Posterior vena cava (tissue), 2 donors: ENCODE results near the gene CDK5RAP2. TPM values are rescaled to one million over a fixed set of nuclear protein-coding genes. Genes with fewer than 3 reads are reported as not detected.

Source experiments
- DNase-seq: peaks from one replicate; pipeline ENCODE4 v3.0.0-alpha.2; 2020; ENCODE audit warnings: low spot score
- intact Hi-C, 2 donors: fragments of 100-400 bp; cut with DNase I; formaldehyde crosslinking; loops; one replicate each; pipeline versions ENCODE4 v1.14.1 to v1.14.2; 2022 to 2023
- total RNA-seq, 2 donors: library from RNA; stranded (reverse); fragmentation: NEBNext Ultra II Directional; extraction: Animal tissue kit (Norgen Biotek cat#: 25700); gene quantifications; one replicate each; pipeline ENCODE4 v1.2.1, GENCODE V29; 2021
- donor health status: DM: yes; HTN: yes; CAD: no.
- donor health status: DM: yes; HTN: yes; CAD: no.

Gene CDK5RAP2
- total RNA-seq, 2 donors from 2014 or later: 47.2 to 50.2 TPM

DNA sequence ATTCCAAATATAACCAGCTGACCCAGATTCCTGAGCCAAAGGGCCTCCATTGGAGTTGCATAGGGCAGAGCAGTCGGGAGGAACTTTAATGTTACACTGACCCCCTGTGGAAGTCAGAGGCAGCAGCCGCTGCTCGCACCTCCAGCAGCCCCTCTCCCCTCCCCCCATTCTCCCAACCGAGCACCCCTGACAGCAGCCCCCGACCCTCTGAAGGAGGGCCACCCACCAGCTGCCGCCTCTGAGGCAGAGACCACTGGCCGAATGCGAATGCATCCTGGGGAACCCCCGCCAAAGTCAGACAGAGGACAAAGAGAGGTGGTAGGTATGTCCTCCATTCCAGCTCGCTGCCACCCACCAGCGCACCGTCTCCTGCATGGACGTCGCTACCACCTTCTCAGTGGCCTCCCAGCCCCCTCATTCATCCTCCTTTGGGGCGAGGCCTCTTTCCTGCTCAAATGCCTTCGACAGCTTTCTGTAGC is 231.0 kb downstream of the CDK5RAP2 start:
- DNase-seq: no peak
- intact Hi-C loops: no loop called here

DNA sequence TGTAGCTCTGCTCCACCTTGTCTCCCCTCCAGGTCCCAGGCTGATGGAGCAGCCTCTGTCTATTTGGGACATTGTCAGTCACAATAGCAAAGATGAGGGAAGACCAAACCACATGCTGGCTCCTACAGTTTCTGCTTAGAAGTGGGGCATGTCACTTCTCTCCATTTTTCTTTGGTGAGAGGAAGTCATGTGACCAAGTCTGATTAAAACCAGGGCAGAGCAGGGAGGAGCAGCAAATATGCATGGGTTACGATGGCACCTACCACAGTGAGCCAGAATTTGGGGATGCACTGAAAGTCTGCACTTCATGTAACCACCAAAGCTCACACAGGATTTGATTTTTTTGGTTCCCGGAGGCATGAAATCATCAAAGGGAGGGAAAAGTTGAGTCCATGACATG is 234.6 kb downstream of the CDK5RAP2 start:
- intact Hi-C loops: no loop called here
- no peak for DNase-seq

DNA sequence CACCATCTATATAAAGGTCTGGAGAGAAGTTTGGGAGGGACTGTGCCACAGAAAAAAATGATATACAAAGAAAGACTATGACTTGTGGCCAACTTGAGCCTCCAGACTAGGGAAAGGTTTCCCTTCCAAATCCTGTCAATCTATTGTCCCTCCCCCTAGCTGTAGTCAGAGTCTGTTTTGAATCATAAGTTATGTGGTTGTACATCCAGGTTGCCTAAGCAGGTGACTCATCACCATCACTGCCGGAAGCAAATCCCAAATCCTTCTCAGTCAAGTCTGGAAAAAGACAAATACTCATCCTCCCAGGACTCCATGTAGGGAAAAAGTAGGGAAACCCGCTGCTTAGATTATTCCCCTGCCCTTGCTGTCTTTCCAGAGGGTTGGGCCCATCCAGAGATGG is 235.7 kb downstream of the CDK5RAP2 start:
- no peak for DNase-seq
- intact Hi-C loops: no loop called here

DNA sequence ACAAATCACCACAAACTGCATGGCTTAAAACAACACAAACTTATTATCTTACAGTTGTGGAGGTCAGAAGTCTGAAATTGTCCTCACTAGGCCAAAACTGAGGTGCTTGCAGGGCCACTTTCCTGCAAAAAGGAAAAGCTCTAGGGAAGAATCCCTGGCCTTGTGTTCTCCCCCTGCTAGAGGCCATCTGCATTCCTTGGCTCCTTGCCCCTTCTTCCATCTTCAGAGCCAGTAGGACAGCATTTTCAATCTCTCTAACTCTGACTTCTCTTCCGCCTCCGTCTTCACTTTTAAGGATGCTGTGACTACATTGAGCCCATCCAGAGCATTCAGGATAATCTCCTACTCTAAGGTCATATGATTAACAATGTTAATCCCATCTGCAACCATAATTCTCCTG is 236.6 kb downstream of the CDK5RAP2 start:
- intact Hi-C loops: no loop called here
- DNase-seq: no peak

Other genes with a start within 250 kb of the CDK5RAP2 start
- 10 to 100 TPM; 18.4 to 19.9 TPM for gene MEGF9, start 134.3 kb upstream of the CDK5RAP2 start, total RNA-seq
- gene FBXW2, start 213.2 kb upstream of the CDK5RAP2 start, total RNA-seq: 10 to 100 TPM; 59.2 to 61.5 TPM